Gastrocnemius medialis (tissue), 4 donors: ENCODE results near the gene AXIN1. TPM values are rescaled to one million over a fixed set of nuclear protein-coding genes. Genes with fewer than 3 reads are reported as not detected.

Experiments
- ATAC-seq, 2 donors: fragments of 150-250 bp; one replicate each; pipeline ENCODE4 v1.9.1; 2016
- DNase-seq, 2 donors: peaks; one replicate each; pipeline ENCODE4 v3.0.0-alpha.2; 2019
- H3K27ac ChIP-seq, 4 donors: fragments of 200-600 bp; sonication (generic); 1 replicate in 1 of 4; 2 replicates in 3 of 4; pipeline ENCODE4 v1.5.1; 2016 to 2018; ENCODE audit warnings: mild to moderate bottlenecking in 2 of 4, moderate library complexity in 1 of 4
- H3K27me3 ChIP-seq, 3 donors: fragments of 200-600 bp; sonication (generic) in 2 of 3; 1 replicate in 1 of 3; 2 replicates in 2 of 3; pipeline versions ENCODE4 v1.5.1 to v1.6.0; 2016 to 2019; ENCODE audit warnings: mild to moderate bottlenecking in 1 of 3, moderate library complexity in 1 of 3
- H3K36me3 ChIP-seq, 2 donors: fragments of 200-600 bp; sonication (generic) in 1 of 2; one replicate each; pipeline ENCODE4 v1.5.1; 2017 to 2018
- H3K4me1 ChIP-seq, 2 donors: fragments of 200-600 bp; sonication (generic) in 1 of 2; one replicate each; pipeline ENCODE4 v1.5.1; 2016 to 2017; ENCODE audit warnings: mild to moderate bottlenecking in 2 of 2
- H3K4me3 ChIP-seq, 4 donors: fragments of 200-600 bp; sonication (generic) in 3 of 4; 1 replicate in 1 of 4; 2 replicates in 3 of 4; pipeline ENCODE4 v1.5.1; 2016 to 2019; ENCODE audit warnings: mild to moderate bottlenecking in 2 of 4
- H3K9me3 ChIP-seq, 3 donors: fragments of 200-600 bp; sonication (generic) in 2 of 3; 1 replicate in 1 of 3; 2 replicates in 2 of 3; pipeline ENCODE4 v1.5.1; 2016 to 2019
- POLR2A ChIP-seq, 2 donors: fragments of 450-650 bp; IDR thresholded peaks; one replicate each; pipeline ENCODE4 v1.6.1; 2017; ENCODE audit warnings: antibody characterized with exemption in 2 of 2, mild to moderate bottlenecking in 2 of 2, moderate library complexity in 2 of 2
- in situ Hi-C, 4 donors: fragments of 200-750 bp; cut with MboI; loops; one replicate each; pipeline versions ENCODE4 v1.15.0 to v1.8.0; 2017; ENCODE audit warnings: low sequenced_read_pairs in 4 of 4
- intact Hi-C: fragments of 100-400 bp; cut with DNase I; formaldehyde crosslinking; loops from one replicate; pipeline ENCODE4 v1.15.1; 2023; ENCODE audit warnings: low total_unique reads
- total RNA-seq, 4 donors: library from RNA; depleted of rRNA; stranded (reverse); fragments of >200 nt; gene quantifications; one replicate each; pipeline versions ENCODE4 v1.1.0 to v1.2.3, GENCODE V29; 2016
- TF ChIP-seq, protein P1 (sequence below), 5 experiments: fragments of 450-650 bp in 3 of 5; fragments of 200-600 bp in 2 of 5; sonication (generic) in 2 of 5; IDR thresholded peaks in 4 of 5; conservative IDR thresholded peaks in 1 of 5; 1 replicate in 4 of 5; 2 replicates in 1 of 5; pipeline ENCODE4 v1.5.1; 2016 to 2019; ENCODE audit warnings: antibody characterized with exemption in 5 of 5, mild to moderate bottlenecking in 3 of 5, moderate library complexity in 3 of 5

AXIN1 gene
- total RNA-seq, 4 donors from 2014 or later = 27.1 to 41.9 (median 32.7) TPM

DNA sequence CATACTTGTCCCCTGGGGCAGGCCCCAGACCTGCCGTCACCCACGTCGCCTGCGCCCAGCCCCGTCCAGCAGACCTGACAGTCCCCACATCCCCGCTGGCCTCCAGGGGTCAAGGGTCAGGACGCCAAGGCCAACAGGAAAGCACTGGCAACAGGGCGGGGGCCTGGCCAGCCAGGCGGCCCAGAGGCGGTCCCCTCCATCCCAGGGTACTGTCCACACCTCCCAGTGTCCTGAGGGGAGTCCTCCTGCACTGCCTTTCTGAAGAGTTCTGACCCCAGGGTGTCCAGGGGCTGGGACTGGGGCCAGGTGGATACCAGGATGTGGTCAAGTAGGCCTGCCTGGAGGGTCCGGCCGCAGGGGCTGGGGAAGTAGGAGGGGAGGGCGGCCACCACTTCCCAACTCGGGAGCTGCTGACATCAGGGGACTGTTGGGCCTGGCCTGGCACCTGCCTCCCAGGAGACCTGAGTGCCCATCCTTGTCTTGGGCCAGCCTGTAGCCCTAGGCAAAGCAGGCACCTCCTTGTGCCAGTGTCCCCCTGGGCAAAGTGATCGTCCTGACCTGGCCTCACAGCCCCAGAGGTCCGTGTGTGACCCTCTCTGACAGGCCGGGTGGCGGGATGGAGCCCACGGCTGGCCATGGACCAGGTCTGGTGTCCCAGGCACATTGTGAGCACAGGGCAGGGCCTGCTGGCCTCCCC, 6.7 kb upstream of the AXIN1 start:
- intact Hi-C loops = no loop called here
- Histone ChIP-seq H3K27ac (no peak overlapping the region), H3K9me3 (no peaks in the 10 kb centered on the region), H3K4me3 (no peak overlapping the region), H3K27me3 (peaks cover 0 to 9% (median 0%) of the 10 kb centered on the region in 3 donors), H3K36me3 (no peaks in the 10 kb centered on the region), H3K4me1 (no peaks in the 10 kb centered on the region)
- DNase-seq = no peak
- TF ChIP-seq POLR2A (IDR thresholded peaks at IDR 0.05) = no peak
- TF ChIP-seq, protein P1, sequence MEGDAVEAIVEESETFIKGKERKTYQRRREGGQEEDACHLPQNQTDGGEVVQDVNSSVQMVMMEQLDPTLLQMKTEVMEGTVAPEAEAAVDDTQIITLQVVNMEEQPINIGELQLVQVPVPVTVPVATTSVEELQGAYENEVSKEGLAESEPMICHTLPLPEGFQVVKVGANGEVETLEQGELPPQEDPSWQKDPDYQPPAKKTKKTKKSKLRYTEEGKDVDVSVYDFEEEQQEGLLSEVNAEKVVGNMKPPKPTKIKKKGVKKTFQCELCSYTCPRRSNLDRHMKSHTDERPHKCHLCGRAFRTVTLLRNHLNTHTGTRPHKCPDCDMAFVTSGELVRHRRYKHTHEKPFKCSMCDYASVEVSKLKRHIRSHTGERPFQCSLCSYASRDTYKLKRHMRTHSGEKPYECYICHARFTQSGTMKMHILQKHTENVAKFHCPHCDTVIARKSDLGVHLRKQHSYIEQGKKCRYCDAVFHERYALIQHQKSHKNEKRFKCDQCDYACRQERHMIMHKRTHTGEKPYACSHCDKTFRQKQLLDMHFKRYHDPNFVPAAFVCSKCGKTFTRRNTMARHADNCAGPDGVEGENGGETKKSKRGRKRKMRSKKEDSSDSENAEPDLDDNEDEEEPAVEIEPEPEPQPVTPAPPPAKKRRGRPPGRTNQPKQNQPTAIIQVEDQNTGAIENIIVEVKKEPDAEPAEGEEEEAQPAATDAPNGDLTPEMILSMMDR (IDR thresholded peaks at IDR 0.05 in 4 of 5, conservative IDR thresholded peaks at IDR 0.05 in 1 of 5) = no peak
- in situ Hi-C loops = no loop called here
- no peak for ATAC-seq

DNA sequence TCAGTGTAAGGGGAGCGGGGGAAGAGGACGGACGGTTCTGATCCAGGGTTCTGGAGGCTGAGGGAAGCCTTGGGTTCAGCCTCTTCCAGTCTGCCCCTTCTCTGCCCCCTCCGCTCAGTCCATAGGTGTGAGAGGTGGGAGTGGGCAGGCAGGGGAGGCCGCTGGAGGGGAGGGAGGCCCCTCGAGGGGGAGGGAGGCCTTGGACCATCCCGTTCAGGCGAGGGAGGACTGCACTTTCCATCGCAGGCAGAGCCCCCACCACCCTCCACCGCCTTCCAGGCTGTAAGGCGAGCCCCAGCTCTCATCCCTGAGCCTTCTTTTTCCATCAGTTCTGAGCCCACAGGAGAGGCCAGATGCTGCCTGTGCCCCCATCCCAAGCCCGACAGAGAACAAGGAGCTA, 4.2 kb upstream of the AXIN1 start:
- Histone ChIP-seq H3K36me3 (no peaks in the 10 kb centered on the region), H3K9me3 (no peaks in the 10 kb centered on the region), H3K27ac (no peak overlapping the region), H3K4me1 (peaks cover 0 to 6% of the 10 kb centered on the region in 2 donors), H3K27me3 (no peaks in the 10 kb centered on the region), H3K4me3 (no peak overlapping the region)
- DNase-seq (no peak), ATAC-seq (no peak)
- in situ Hi-C loops (no loop called here), intact Hi-C loops (no loop called here)
- TF ChIP-seq POLR2A (IDR thresholded peaks at IDR 0.05) = no peak
- TF ChIP-seq, protein P1 (IDR thresholded peaks at IDR 0.05 in 4 of 5, conservative IDR thresholded peaks at IDR 0.05 in 1 of 5) = no peak

DNA sequence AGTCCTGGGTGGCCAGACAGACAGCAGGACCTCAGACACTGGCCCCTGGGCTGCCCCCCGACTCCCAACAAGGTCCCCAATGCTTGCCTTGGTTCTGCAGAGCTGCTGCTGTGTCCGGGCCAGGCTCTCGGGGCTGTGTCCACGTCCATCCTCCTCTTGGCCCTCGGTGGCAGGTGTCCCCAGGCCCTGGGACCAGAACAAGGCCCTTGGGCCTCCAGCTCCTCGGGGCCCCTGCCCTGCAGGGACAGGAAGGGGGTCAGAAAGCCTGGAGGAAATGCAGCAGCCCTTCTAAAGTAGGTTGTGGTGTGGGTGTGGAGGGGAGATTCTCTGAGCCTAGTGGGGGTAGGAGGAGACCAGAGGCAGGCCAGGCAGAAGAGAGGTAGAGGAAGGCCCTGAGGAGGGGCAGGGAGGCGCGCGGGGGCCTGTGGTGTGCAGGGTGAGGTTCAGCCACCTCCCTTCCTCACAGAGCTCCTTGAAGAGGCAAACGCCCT, 2.5 kb upstream of the AXIN1 start:
- Histone ChIP-seq H3K4me3 (no peak overlapping the region), H3K36me3 (no peaks in the 10 kb centered on the region), H3K4me1 (peaks cover 7 to 15% of the 10 kb centered on the region in 2 donors), H3K27me3 (no peaks in the 10 kb centered on the region), H3K27ac (no peak overlapping the region), H3K9me3 (no peaks in the 10 kb centered on the region)
- in situ Hi-C loops = no loop called here
- intact Hi-C loops = loop anchor here (5.0 kb wide), 1 partner anchor 248 kb away; no protein-coding TSS in a partner anchor
- DNase-seq (no peak), ATAC-seq (no peak)
- TF ChIP-seq POLR2A (IDR thresholded peaks at IDR 0.05) = no peak
- TF ChIP-seq, protein P1 (IDR thresholded peaks at IDR 0.05 in 4 of 5, conservative IDR thresholded peaks at IDR 0.05 in 1 of 5) = no peak

DNA sequence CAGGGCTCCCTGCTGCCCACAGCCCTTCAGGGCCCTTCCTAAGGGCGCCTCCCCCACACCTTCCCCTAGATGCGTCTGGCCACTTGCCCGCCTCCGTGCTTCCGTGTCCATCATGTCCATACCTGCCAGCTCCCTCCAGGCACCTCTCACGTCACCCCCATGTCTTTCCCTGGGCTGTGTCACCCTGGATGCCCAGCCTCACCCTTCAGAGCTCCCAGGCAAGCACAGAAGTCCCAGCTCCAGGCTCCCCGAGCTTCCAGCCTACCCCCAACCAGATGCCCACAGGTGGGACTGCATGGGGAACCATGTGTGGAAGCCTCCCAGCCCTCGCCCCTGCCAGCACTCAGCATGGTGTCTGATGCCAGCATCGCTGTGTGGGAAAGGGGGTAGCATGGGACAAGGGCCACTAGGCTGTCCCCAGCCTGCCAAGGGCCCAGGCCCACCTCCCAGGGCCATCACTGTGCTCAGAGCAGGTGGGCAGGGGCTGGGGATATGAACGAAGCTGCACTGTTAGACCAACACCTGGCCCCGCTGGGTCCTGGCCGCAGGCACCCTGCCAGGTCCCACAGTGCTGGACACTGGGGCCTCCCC, 1.9 kb upstream of the AXIN1 start:
- no peaks in the 10 kb centered on the region for H3K9me3 ChIP-seq
- DNase-seq (no peak), ATAC-seq (no peak)
- no peak overlapping the region for H3K27ac ChIP-seq
- H3K36me3 ChIP-seq = no peaks in the 10 kb centered on the region
- intact Hi-C loops (loop anchor here (5.0 kb wide), 1 partner anchor 247 kb away; no protein-coding TSS in a partner anchor), in situ Hi-C loops (no loop called here)
- H3K4me3 ChIP-seq = no peak overlapping the region
- peaks cover 7 to 15% of the 10 kb centered on the region in 2 donors for H3K4me1 ChIP-seq
- no peak for TF ChIP-seq POLR2A (IDR thresholded peaks at IDR 0.05)
- TF ChIP-seq, protein P1 (IDR thresholded peaks at IDR 0.05 in 4 of 5, conservative IDR thresholded peaks at IDR 0.05 in 1 of 5) = no peak
- H3K27me3 ChIP-seq = no peaks in the 10 kb centered on the region
